Osteocyte (in vitro differentiated cells): ENCODE results near the gene MRPL12. TPM values are rescaled to one million over a fixed set of nuclear protein-coding genes. Genes with fewer than 3 reads are reported as not detected.

Experiments
- DNase-seq: peaks from one replicate; pipeline ENCODE4 v3.0.0; 2021; ENCODE audit warnings: mixed read lengths; ENCODE audit not compliant: unreplicated experiment; ENCODE audit errors: extremely low spot score
- H3K27ac Mint-ChIP-seq: one replicate; pipeline ENCODE4 v1.8.0; 2021; ENCODE audit warnings: mild to moderate bottlenecking, mixed read lengths; ENCODE audit not compliant: unreplicated experiment
- H3K27me3 Mint-ChIP-seq: one replicate; pipeline ENCODE4 v1.8.0; 2021; ENCODE audit warnings: mixed read lengths; ENCODE audit not compliant: unreplicated experiment
- H3K36me3 Mint-ChIP-seq: one replicate; pipeline ENCODE4 v1.8.0; 2021; ENCODE audit warnings: mixed read lengths; ENCODE audit not compliant: unreplicated experiment
- H3K4me1 Mint-ChIP-seq: one replicate; pipeline ENCODE4 v1.8.0; 2021; ENCODE audit warnings: mixed read lengths; ENCODE audit not compliant: unreplicated experiment
- H3K4me3 Mint-ChIP-seq: one replicate; pipeline ENCODE4 v1.8.0; 2021; ENCODE audit warnings: mild to moderate bottlenecking, moderate library complexity, mixed read lengths; ENCODE audit not compliant: unreplicated experiment
- H3K9me3 Mint-ChIP-seq: one replicate; pipeline ENCODE4 v1.8.0; 2021; ENCODE audit warnings: mixed read lengths; ENCODE audit not compliant: unreplicated experiment
- total RNA-seq: library from RNA; stranded (reverse); gene quantifications from 2 replicates; pipeline ENCODE4 v1.2.1, GENCODE V29; 2021
- TF ChIP-seq, protein P1 (sequence below): fragments of 200-600 bp; sonication (generic); IDR thresholded peaks from 2 replicates; pipeline ENCODE4 v1.5.0; 2021; ENCODE audit warnings: antibody characterized with exemption, mild to moderate bottlenecking, moderate library complexity

The MRPL12 gene
- total RNA-seq, 1 donor from 2014 or later, result 51.1 TPM

DNA sequence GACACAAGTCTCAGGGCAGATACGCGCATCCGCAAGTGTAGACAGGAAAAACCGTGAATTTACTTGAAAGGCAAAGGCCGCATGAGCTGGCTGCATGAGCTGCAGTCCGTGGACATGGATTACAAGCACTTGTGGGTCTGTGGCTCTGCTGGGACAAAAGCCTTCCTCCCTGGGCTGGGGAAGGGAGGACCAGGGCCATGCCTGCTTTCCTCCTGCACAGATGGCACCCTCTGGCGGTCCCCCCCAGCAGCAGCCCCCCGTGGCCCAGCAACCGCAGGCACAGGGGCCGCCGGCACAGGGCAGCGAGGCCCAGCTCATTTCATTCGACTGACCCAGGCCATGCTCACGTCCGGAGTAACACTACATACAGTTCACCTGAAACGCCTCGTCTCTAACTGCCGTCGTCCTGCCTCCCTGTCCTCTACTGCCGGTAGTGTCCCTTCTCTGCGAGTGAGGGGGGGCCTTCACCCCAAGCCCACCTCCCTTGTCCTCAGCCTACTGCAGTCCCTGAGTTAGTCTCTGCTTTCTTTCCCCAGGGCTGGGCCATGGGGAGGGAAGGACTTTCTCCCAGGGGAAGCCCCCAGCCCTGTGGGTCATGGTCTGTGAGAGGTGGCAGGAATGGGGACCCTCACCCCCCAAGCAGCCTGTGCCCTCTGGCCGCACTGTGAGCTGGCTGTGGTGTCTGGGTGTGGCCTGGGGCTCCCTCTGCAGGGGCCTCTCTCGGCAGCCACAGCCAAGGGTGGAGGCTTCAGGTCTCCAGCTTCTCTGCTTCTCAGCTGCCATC, 1.7 kb upstream of the MRPL12 start:
- H3K4me1 Mint-ChIP-seq, result peaks cover 25% of the 10 kb centered on the region
- TF ChIP-seq, protein P1, sequence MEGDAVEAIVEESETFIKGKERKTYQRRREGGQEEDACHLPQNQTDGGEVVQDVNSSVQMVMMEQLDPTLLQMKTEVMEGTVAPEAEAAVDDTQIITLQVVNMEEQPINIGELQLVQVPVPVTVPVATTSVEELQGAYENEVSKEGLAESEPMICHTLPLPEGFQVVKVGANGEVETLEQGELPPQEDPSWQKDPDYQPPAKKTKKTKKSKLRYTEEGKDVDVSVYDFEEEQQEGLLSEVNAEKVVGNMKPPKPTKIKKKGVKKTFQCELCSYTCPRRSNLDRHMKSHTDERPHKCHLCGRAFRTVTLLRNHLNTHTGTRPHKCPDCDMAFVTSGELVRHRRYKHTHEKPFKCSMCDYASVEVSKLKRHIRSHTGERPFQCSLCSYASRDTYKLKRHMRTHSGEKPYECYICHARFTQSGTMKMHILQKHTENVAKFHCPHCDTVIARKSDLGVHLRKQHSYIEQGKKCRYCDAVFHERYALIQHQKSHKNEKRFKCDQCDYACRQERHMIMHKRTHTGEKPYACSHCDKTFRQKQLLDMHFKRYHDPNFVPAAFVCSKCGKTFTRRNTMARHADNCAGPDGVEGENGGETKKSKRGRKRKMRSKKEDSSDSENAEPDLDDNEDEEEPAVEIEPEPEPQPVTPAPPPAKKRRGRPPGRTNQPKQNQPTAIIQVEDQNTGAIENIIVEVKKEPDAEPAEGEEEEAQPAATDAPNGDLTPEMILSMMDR, result no peak
- peak overlapping the region; percentile 95 for H3K27ac Mint-ChIP-seq
- no peak for DNase-seq
- H3K9me3 Mint-ChIP-seq, result no peaks in the 10 kb centered on the region
- peak overlapping the region; percentile 93 for H3K4me3 Mint-ChIP-seq
- H3K36me3 Mint-ChIP-seq, result peaks cover 19% of the 10 kb centered on the region
- no peaks in the 10 kb centered on the region for H3K27me3 Mint-ChIP-seq

DNA sequence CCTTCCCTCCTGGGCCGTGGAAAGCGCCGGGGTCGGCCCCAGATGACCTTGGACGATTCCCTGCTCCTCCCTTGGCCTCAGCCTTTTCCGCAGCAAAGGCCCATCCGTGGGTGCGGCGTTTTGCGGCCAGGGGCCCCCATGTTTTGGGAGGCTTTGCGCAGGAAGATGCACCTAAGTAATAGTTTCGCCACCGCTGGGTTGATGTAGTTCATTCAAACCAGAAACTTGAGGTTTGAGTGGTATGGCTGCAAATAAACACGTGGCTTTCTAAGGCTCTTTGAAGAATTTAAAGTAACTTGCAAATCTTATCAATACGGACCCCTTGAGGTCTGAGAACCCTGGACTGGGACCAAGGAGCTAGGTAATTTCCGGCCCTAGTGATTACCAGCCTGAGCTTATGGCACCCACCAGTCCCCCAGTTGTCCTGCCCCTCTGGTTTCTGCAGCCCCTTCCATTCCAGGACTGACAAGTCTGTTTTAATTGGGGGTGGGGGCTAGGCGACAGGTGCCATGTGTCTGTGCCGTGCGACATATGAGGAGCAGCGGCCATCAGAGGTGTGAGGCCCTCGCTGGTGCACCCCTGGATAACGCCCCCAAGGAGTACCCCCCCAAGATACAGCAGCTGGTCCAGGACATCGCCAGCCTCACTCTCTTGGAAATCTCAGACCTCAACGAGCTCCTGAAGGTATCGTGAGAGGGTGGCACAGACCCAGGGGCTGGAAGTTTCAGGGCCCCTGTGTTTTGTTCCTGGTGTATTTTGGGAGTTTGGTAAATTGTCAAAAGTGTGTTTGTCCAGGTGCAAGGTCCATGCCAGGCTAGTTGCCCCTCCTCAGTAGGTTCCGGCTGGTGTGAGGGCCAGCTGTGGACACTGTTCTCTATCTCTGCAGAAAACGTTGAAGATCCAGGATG, 834 bp downstream of the MRPL12 start:
- no peak for DNase-seq
- H3K9me3 Mint-ChIP-seq, result no peaks in the 10 kb centered on the region
- peak overlapping the region; percentile 10 for H3K27ac Mint-ChIP-seq
- H3K36me3 Mint-ChIP-seq, result peaks cover 14% of the 10 kb centered on the region
- H3K4me1 Mint-ChIP-seq, result peaks cover 25% of the 10 kb centered on the region
- TF ChIP-seq, protein P1, result no peak
- no peaks in the 10 kb centered on the region for H3K27me3 Mint-ChIP-seq
- peak overlapping the region; percentile 73 for H3K4me3 Mint-ChIP-seq

DNA sequence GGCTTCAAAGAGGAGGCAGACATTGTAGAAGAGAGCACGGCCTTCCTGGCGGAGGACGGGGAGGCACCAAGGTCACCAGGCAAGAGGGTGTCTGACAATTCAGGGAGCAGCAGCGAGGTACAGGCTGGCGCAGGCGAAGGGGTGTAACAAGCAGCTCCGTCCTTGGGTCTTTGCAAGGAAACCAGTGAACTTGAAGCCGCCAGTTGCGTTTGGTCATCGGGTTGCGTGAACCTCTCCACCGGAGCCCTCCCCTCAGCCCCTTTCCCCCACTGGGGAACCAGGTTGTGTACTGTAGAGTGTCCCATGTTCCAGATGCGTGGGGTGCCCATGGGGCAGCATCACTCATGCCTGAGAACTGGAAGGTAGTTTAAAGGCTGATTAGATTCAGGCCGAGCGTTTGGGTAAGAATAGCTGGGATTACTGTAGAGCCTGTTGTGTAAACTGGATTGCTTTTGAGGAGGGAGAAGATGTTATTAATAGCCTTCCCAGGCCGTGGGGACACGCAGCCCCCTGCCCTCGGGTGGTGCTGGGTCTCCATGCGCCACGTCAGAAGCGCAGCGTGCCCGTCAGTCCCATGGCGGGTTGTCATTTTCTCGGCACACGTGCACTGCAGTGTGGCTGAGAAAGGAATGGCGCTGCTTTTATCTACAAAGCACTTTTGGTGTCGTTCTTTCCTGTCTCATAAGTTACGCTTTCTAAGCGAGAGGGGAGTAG, 2.5 kb downstream of the MRPL12 start:
- DNase-seq, result no peak
- Mint-ChIP-seq H3K27ac (no peak overlapping the region), H3K27me3 (no peaks in the 10 kb centered on the region), H3K4me1 (peaks cover 27% of the 10 kb centered on the region), H3K4me3 (no peak overlapping the region), H3K9me3 (no peaks in the 10 kb centered on the region), H3K36me3 (peaks cover 14% of the 10 kb centered on the region)
- TF ChIP-seq, protein P1, result no peak

DNA sequence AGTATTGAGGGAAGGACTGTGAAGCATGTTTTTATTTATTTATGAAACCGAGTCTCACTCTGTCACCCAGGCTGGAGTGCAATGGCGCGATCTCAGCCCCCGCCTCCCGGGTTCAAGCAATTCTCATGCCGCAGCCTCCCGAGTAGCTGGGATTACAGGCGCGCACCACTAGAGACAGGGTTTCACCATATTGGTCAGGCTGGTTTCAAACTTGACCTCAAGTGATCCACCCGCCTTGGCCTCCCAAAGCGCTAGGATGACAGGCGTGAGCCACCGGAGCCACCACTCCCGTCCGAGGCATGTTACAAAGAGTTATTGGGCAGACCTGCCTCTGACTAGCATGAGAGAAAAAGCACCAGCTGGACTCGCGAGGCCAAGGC, 3.1 kb downstream of the MRPL12 start:
- TF ChIP-seq, protein P1, result no peak
- no peaks in the 10 kb centered on the region for H3K9me3 Mint-ChIP-seq
- H3K27ac Mint-ChIP-seq, result no peak overlapping the region
- H3K27me3 Mint-ChIP-seq, result no peaks in the 10 kb centered on the region
- H3K4me1 Mint-ChIP-seq, result peaks cover 27% of the 10 kb centered on the region
- H3K36me3 Mint-ChIP-seq, result peaks cover 13% of the 10 kb centered on the region
- H3K4me3 Mint-ChIP-seq, result no peak overlapping the region
- no peak for DNase-seq
